Measurements from ENCODE around the gene KAT14. TPM values are rescaled to one million over a fixed set of nuclear protein-coding genes. Genes with fewer than 3 reads are reported as not detected.
"Not testable (repeated sequence)": the region's sequence is repeated elsewhere in the genome, so short reads cannot be mapped to it uniquely, and the experiment has no call there.

KAT14 gene, protein sequence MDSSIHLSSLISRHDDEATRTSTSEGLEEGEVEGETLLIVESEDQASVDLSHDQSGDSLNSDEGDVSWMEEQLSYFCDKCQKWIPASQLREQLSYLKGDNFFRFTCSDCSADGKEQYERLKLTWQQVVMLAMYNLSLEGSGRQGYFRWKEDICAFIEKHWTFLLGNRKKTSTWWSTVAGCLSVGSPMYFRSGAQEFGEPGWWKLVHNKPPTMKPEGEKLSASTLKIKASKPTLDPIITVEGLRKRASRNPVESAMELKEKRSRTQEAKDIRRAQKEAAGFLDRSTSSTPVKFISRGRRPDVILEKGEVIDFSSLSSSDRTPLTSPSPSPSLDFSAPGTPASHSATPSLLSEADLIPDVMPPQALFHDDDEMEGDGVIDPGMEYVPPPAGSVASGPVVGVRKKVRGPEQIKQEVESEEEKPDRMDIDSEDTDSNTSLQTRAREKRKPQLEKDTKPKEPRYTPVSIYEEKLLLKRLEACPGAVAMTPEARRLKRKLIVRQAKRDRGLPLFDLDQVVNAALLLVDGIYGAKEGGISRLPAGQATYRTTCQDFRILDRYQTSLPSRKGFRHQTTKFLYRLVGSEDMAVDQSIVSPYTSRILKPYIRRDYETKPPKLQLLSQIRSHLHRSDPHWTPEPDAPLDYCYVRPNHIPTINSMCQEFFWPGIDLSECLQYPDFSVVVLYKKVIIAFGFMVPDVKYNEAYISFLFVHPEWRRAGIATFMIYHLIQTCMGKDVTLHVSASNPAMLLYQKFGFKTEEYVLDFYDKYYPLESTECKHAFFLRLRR
- total RNA-seq = 10 to 100 TPM; 15.2 to 23.3 TPM

DNA sequence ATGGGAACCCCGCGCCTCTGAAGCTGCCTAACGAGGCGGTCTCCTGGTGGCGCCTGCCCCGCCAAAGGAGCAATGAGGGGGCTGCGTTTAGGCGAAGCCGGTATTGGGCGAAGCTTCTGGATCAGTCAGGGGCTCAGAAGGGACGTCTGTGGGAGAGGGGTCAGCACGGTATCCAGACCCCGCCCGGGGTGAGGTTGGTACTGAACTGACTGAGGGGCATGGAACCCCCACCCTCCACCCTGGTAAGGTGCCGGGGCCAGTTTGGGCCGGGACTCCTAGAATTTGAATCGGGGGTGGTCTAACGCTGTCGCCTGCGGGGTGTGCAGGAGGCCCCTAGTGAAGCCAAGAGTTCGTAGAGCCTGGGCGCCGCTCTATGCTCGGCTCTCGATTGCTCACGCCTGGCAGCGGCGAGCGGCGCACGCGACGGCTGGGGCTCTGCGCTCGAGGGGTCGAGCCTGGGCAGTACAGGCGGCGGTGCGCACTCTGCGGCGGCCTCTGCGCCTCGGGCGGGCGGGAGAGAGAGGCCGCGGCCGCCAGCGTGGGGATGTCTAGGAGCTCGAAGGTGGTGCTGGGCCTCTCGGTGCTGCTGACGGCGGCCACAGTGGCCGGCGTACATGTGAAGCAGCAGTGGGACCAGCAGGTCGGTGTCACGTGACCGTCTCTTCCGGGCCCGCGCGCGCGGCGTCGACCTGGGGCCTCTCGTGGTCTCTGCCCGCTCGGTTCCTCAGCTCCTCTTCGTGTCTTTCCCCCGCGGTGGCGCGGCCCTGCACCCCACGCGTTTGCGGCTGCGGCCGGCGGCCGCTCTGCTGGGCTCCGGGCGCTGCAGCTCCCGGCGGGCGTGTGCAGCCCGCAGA, at the start of gene KAT14, which contains the start of gene PET117:
TSS of gene KAT14 (plus strand) at position 452 of the 854 bp plus-strand sequence. CDS start 4,798 bp downstream, outside the sequence.
TSS of gene PET117 (plus strand) at position 452 of the 854 bp plus-strand sequence. CDS start at position 545, 93 bp downstream.
- Histone ChIP-seq H3K27ac (peak within 1 kb of the TSS; percentile 79 to 87), H3K4me3 (peak within 1 kb of the TSS; percentile 69 to 90), H3K9me3 (no peaks in the 10 kb centered on the region), H3K4me1 (replicated peaks) (no peaks in the 10 kb centered on the region), H3K36me3 (peaks cover 0 to 4% of the 10 kb centered on the region in 2 donors), H3K27me3 (replicated peaks; ENCODE audit: insufficient read depth) (no peaks in the 10 kb centered on the region)
- TF ChIP-seq, protein P1, sequence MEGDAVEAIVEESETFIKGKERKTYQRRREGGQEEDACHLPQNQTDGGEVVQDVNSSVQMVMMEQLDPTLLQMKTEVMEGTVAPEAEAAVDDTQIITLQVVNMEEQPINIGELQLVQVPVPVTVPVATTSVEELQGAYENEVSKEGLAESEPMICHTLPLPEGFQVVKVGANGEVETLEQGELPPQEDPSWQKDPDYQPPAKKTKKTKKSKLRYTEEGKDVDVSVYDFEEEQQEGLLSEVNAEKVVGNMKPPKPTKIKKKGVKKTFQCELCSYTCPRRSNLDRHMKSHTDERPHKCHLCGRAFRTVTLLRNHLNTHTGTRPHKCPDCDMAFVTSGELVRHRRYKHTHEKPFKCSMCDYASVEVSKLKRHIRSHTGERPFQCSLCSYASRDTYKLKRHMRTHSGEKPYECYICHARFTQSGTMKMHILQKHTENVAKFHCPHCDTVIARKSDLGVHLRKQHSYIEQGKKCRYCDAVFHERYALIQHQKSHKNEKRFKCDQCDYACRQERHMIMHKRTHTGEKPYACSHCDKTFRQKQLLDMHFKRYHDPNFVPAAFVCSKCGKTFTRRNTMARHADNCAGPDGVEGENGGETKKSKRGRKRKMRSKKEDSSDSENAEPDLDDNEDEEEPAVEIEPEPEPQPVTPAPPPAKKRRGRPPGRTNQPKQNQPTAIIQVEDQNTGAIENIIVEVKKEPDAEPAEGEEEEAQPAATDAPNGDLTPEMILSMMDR (IDR thresholded peaks at IDR 0.05) = peak in 2 of 4 experiments; percentile 12 to 32
- TF ChIP-seq POLR2AphosphoS5 (IDR thresholded peaks at IDR 0.05) (peak; percentile 71), POLR2A (IDR thresholded peaks at IDR 0.05) (peak; percentile 37)
- DNase-seq (ENCODE audit: low spot score) = peak; percentile 82
- WGBS = under 1% methylated on average over 56 of the region's 87 CpGs
- intact Hi-C loops (cut with DNase I) = loop anchor here (2.0 to 10.0 kb wide), 3 partner anchors 133 to 453 kb away; partner anchors contain the start of genes RRBP1 and ZNF133

DNA sequence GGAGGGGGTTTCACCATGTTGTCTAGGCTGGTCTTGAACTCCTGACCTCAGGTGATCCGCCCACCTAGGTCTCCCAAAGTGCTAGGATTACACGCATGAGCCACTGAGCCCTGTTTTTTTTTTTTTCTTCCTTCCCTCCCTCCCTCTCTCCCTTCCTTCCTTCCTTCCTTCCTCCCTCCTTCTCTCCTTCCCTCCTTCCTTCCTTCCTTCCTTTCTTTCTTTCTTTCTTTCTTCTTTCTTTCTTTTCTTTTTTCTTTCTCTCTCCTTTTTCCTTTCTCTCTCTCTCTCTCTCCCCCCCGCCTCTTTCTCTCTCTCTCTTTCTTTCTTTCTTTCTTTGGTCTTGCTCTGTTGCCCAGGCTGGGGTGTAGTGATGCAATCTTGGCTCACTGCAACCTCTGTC, 49.4 kb upstream of the KAT14 start:
- DNase-seq (ENCODE audit: low spot score); H3K36me3 ChIP-seq; H3K27ac ChIP-seq; H3K9me3 ChIP-seq; H3K27me3 ChIP-seq (replicated peaks; ENCODE audit: insufficient read depth); H3K4me1 ChIP-seq (replicated peaks); H3K4me3 ChIP-seq; intact Hi-C loops (cut with DNase I): not testable (repeated sequence)
- WGBS = 94% methylated on average over 3 of the region's 3 CpGs

DNA sequence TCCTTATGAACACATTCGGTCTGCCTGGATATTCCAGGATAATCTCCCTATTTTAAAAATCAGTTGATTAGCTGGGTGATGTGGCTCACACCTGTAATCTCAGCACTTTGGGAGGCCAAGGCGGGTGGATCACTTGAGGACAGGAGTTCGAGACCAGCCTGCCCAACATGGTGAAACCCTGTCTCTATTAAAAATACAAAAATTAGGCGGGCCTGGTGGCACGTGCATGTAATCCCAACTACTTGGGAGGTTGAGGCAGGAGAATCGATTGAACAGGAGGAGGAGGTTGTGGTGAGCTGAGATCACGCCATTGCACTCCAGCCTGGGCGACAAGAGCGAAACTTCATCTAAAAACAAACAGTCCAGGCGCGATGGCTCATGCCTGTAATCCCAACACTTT, 48.8 kb upstream of the KAT14 start:
- H3K27me3 ChIP-seq (replicated peaks; ENCODE audit: insufficient read depth); intact Hi-C loops (cut with DNase I); H3K9me3 ChIP-seq; H3K4me1 ChIP-seq (replicated peaks); H3K27ac ChIP-seq; H3K36me3 ChIP-seq; DNase-seq (ENCODE audit: low spot score); H3K4me3 ChIP-seq: not testable (repeated sequence)
- WGBS = 91% methylated on average over 11 of the region's 11 CpGs

DNA sequence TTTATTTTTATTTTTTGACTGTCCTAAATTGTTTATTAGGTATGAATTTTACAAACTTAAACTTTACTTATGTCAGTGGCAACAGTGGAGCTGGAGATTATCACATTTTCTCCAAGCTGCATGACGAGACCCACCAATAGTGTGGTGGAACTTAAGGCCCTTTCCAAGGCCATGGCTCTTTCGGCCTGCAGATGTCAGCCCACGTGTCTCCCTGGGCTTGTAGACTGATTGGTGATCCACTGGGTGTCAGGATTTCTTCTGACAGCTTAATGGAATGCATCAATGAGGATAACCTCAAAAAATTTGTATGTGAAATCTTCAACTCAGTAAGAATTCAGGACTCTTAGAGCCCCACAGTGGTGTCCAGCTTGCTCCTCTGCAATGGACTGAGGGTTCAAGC, 47.6 kb upstream of the KAT14 start:
- DNase-seq (ENCODE audit: low spot score) = no peak
- Histone ChIP-seq H3K36me3 (no peaks in the 10 kb centered on the region), H3K9me3 (no peaks in the 10 kb centered on the region), H3K4me3 (no peak overlapping the region), H3K4me1 (replicated peaks) (no peaks in the 10 kb centered on the region), H3K27ac (no peak overlapping the region), H3K27me3 (replicated peaks; ENCODE audit: insufficient read depth) (no peaks in the 10 kb centered on the region)
- 53% methylated on average over 3 of the region's 3 CpGs for WGBS
- intact Hi-C loops (cut with DNase I) = no loop called here
- TF ChIP-seq POLR2AphosphoS5 (IDR thresholded peaks at IDR 0.05) = no peak
- TF ChIP-seq, protein P1 (IDR thresholded peaks at IDR 0.05) = no peak
- TF ChIP-seq POLR2A (IDR thresholded peaks at IDR 0.05) = no peak

DNA sequence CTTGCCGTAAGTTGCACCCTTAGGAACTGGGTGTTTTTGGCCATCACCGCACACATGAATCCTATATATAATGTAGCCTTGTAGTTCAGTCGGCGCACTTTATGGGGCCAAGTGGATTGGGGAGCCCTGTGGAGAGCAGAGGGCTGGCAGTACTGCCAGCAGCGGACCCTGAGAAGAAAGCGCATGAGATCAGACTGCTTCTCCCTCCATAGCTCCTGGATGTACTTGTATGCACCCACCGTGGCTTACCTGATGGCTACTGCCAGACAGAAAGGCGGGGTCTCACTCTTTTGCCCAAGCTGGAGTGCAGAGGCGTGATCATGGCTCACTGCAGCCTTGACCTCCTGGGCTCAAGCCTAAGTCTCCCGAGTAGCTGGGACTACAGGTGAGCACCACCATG, 47.2 kb upstream of the KAT14 start:
- no peaks in the 10 kb centered on the region for H3K36me3 ChIP-seq
- DNase-seq (ENCODE audit: low spot score) = no peak
- H3K27me3 ChIP-seq (replicated peaks; ENCODE audit: insufficient read depth) = no peaks in the 10 kb centered on the region
- no peaks in the 10 kb centered on the region for H3K9me3 ChIP-seq
- H3K4me3 ChIP-seq = no peak overlapping the region
- H3K4me1 ChIP-seq (replicated peaks) = no peaks in the 10 kb centered on the region
- no peak overlapping the region for H3K27ac ChIP-seq
- TF ChIP-seq, protein P1 (IDR thresholded peaks at IDR 0.05) = no peak
- no peak for TF ChIP-seq POLR2AphosphoS5 (IDR thresholded peaks at IDR 0.05)
- TF ChIP-seq POLR2A (IDR thresholded peaks at IDR 0.05) = no peak
- WGBS = 93% methylated on average over 10 of the region's 10 CpGs
- intact Hi-C loops (cut with DNase I) = no loop called here

Data from prostate gland (tissue), 2 donors.